Measurements from ENCODE around the gene IPMK. TPM values are rescaled to one million over a fixed set of nuclear protein-coding genes. Genes with fewer than 3 reads are reported as not detected.

IPMK gene
- 4.2 TPM for total RNA-seq
- 1 to 10 TPM; 1.3 to 2.6 (median 2.0) TPM for polyA plus RNA-seq

GRCh38 chr10:58267713-58268453 lies at the start of gene IPMK:
Gene IPMK, minus strand, starts transcription at chr10:58267894. Its CDS starts 283 bp downstream, at chr10:58267611.
- Histone ChIP-seq H3K27me3 (ENCODE audit: control insufficient read depth, insufficient read depth, low read length) (no peaks in the 10 kb centered on the region), H3K9me3 (ENCODE audit: control insufficient read depth in 2 of 2, low read length in 2 of 2) (no peaks in the 10 kb centered on the region), H3K4me1 (ENCODE audit: control insufficient read depth, insufficient read depth, low read length, poor library complexity, severe bottlenecking) (peaks cover 35% of the 10 kb centered on the region), H3K27ac (ENCODE audit: insufficient read depth, low read length, poor library complexity, severe bottlenecking) (peak within 1 kb of the TSS; percentile 91), H3K36me3 (ENCODE audit: control insufficient read depth, insufficient read depth, low read length) (no peaks in the 10 kb centered on the region), H3K4me3 (ENCODE audit: low read depth, low read length) (peak within 1 kb of the TSS; percentile 97)
- peak within 1 kb of the TSS; percentile 93 to 99 (median 97) for H3K27ac Mint-ChIP-seq
- H3K4me3 Mint-ChIP-seq: peak within 1 kb of the TSS; percentile 96 to 98 (median 96)
- DNase-seq: peak; percentile 93 to 96 (median 95)
- peak; percentile 65 for ATAC-seq (ENCODE audit: low read depth in 2 of 2)
- H3K9me3 Mint-ChIP-seq: no peaks in the 10 kb centered on the region
- no peaks in the 10 kb centered on the region for H3K36me3 Mint-ChIP-seq
- H3K27me3 Mint-ChIP-seq: peaks cover 4% of the 10 kb centered on the region
- peaks cover 30 to 51% (median 41%) of the 10 kb centered on the region in 4 donors for H3K4me1 Mint-ChIP-seq

- Histone ChIP-seq H3K27me3 (ENCODE audit: control insufficient read depth, insufficient read depth, low read length) (peaks cover 2% of the 10 kb centered on the region), H3K4me3 (ENCODE audit: low read depth, low read length) (no peak overlapping the region), H3K36me3 (ENCODE audit: control insufficient read depth, insufficient read depth, low read length) (no peaks in the 10 kb centered on the region), H3K27ac (ENCODE audit: insufficient read depth, low read length, poor library complexity, severe bottlenecking) (no peak overlapping the region), H3K9me3 (ENCODE audit: control insufficient read depth in 2 of 2, low read length in 2 of 2) (no peaks in the 10 kb centered on the region), H3K4me1 (ENCODE audit: control insufficient read depth, insufficient read depth, low read length, poor library complexity, severe bottlenecking) (no peaks in the 10 kb centered on the region)
- Mint-ChIP-seq H3K27me3 (peaks cover 16% of the 10 kb centered on the region), H3K9me3 (no peaks in the 10 kb centered on the region), H3K4me1 (no peaks in the 10 kb centered on the region), H3K4me3 (no peak overlapping the region), H3K36me3 (no peaks in the 10 kb centered on the region), H3K27ac (no peak overlapping the region)
- ATAC-seq (ENCODE audit: low read depth in 2 of 2) (no peak), DNase-seq (no peak)
These were observed 49.2 kb upstream of the IPMK start for GRCh38 chr10:58316874-58317273.

GRCh38 chr10:58311026-58311425 lies 43.3 kb upstream of the IPMK start:
- Histone ChIP-seq H3K27me3 (ENCODE audit: control insufficient read depth, insufficient read depth, low read length) (peaks cover 3% of the 10 kb centered on the region), H3K27ac (ENCODE audit: insufficient read depth, low read length, poor library complexity, severe bottlenecking) (no peak overlapping the region), H3K4me3 (ENCODE audit: low read depth, low read length) (no peak overlapping the region), H3K4me1 (ENCODE audit: control insufficient read depth, insufficient read depth, low read length, poor library complexity, severe bottlenecking) (no peaks in the 10 kb centered on the region), H3K36me3 (ENCODE audit: control insufficient read depth, insufficient read depth, low read length) (no peaks in the 10 kb centered on the region), H3K9me3 (ENCODE audit: control insufficient read depth in 2 of 2, low read length in 2 of 2) (no peaks in the 10 kb centered on the region)
- Mint-ChIP-seq H3K4me1 (no peaks in the 10 kb centered on the region), H3K27me3 (peaks cover 25% of the 10 kb centered on the region), H3K9me3 (peaks cover 0 to 4% (median 0%) of the 10 kb centered on the region in 7 donors), H3K27ac (no peak overlapping the region), H3K4me3 (no peak overlapping the region), H3K36me3 (no peaks in the 10 kb centered on the region)
- no peak for ATAC-seq (ENCODE audit: low read depth in 2 of 2)
- no peak for DNase-seq

GRCh38 chr10:58307676-58308075 lies 40.0 kb upstream of the IPMK start:
- no peaks in the 10 kb centered on the region for H3K36me3 ChIP-seq (ENCODE audit: control insufficient read depth, insufficient read depth, low read length)
- H3K36me3 Mint-ChIP-seq: no peaks in the 10 kb centered on the region
- no peak overlapping the region for H3K4me3 Mint-ChIP-seq
- H3K27me3 ChIP-seq (ENCODE audit: control insufficient read depth, insufficient read depth, low read length): peaks cover 5% of the 10 kb centered on the region
- no peaks in the 10 kb centered on the region for H3K4me1 Mint-ChIP-seq
- DNase-seq: no peak
- H3K4me1 ChIP-seq (ENCODE audit: control insufficient read depth, insufficient read depth, low read length, poor library complexity, severe bottlenecking): no peaks in the 10 kb centered on the region
- no peak overlapping the region for H3K27ac Mint-ChIP-seq
- no peak overlapping the region for H3K27ac ChIP-seq (ENCODE audit: insufficient read depth, low read length, poor library complexity, severe bottlenecking)
- no peak overlapping the region for H3K4me3 ChIP-seq (ENCODE audit: low read depth, low read length)
- no peaks in the 10 kb centered on the region for H3K9me3 ChIP-seq (ENCODE audit: control insufficient read depth in 2 of 2, low read length in 2 of 2)
- peaks cover 20% of the 10 kb centered on the region for H3K27me3 Mint-ChIP-seq
- peaks cover 0 to 4% (median 0%) of the 10 kb centered on the region in 7 donors for H3K9me3 Mint-ChIP-seq
- ATAC-seq (ENCODE audit: low read depth in 2 of 2): no peak

- no peaks in the 10 kb centered on the region for H3K36me3 ChIP-seq (ENCODE audit: control insufficient read depth, insufficient read depth, low read length)
- H3K4me1 Mint-ChIP-seq: no peaks in the 10 kb centered on the region
- peak overlapping the region in 1 of 3 donors; percentile 12 for H3K27ac Mint-ChIP-seq
- H3K4me3 Mint-ChIP-seq: no peak overlapping the region
- DNase-seq: no peak
- H3K4me3 ChIP-seq (ENCODE audit: low read depth, low read length): no peak overlapping the region
- no peaks in the 10 kb centered on the region for H3K4me1 ChIP-seq (ENCODE audit: control insufficient read depth, insufficient read depth, low read length, poor library complexity, severe bottlenecking)
- peaks cover 0 to 1% (median 0%) of the 10 kb centered on the region in 7 donors for H3K9me3 Mint-ChIP-seq
- H3K9me3 ChIP-seq (ENCODE audit: control insufficient read depth in 2 of 2, low read length in 2 of 2): no peaks in the 10 kb centered on the region
- peaks cover 24% of the 10 kb centered on the region for H3K27me3 Mint-ChIP-seq
- H3K36me3 Mint-ChIP-seq: no peaks in the 10 kb centered on the region
- peaks cover 2% of the 10 kb centered on the region for H3K27me3 ChIP-seq (ENCODE audit: control insufficient read depth, insufficient read depth, low read length)
- H3K27ac ChIP-seq (ENCODE audit: insufficient read depth, low read length, poor library complexity, severe bottlenecking): no peak overlapping the region
- ATAC-seq (ENCODE audit: low read depth in 2 of 2): no peak
These were observed 38.1 kb upstream of the IPMK start for GRCh38 chr10:58305821-58306220.

GRCh38 chr10:58304099-58304633 lies 36.5 kb upstream of the IPMK start:
- no peaks in the 10 kb centered on the region for H3K4me1 ChIP-seq (ENCODE audit: control insufficient read depth, insufficient read depth, low read length, poor library complexity, severe bottlenecking)
- no peak overlapping the region for H3K27ac ChIP-seq (ENCODE audit: insufficient read depth, low read length, poor library complexity, severe bottlenecking)
- no peak overlapping the region for H3K4me3 Mint-ChIP-seq
- no peak overlapping the region for H3K4me3 ChIP-seq (ENCODE audit: low read depth, low read length)
- no peak for ATAC-seq (ENCODE audit: low read depth in 2 of 2)
- H3K9me3 Mint-ChIP-seq: peaks cover 0 to 1% (median 0%) of the 10 kb centered on the region in 7 donors
- no peaks in the 10 kb centered on the region for H3K36me3 ChIP-seq (ENCODE audit: control insufficient read depth, insufficient read depth, low read length)
- no peaks in the 10 kb centered on the region for H3K36me3 Mint-ChIP-seq
- H3K4me1 Mint-ChIP-seq: peaks cover 0 to 5% (median 2%) of the 10 kb centered on the region in 4 donors
- H3K27ac Mint-ChIP-seq: no peak overlapping the region
- peaks cover 31% of the 10 kb centered on the region for H3K27me3 Mint-ChIP-seq
- H3K9me3 ChIP-seq (ENCODE audit: control insufficient read depth in 2 of 2, low read length in 2 of 2): no peaks in the 10 kb centered on the region
- H3K27me3 ChIP-seq (ENCODE audit: control insufficient read depth, insufficient read depth, low read length): peaks cover 2% of the 10 kb centered on the region
- DNase-seq: no peak

- Mint-ChIP-seq H3K4me1 (peaks cover 0 to 5% (median 2%) of the 10 kb centered on the region in 4 donors), H3K36me3 (no peaks in the 10 kb centered on the region), H3K9me3 (peaks cover 0 to 1% (median 0%) of the 10 kb centered on the region in 7 donors), H3K4me3 (no peak overlapping the region), H3K27ac (no peak overlapping the region), H3K27me3 (peaks cover 21% of the 10 kb centered on the region)
- no peaks in the 10 kb centered on the region for H3K4me1 ChIP-seq (ENCODE audit: control insufficient read depth, insufficient read depth, low read length, poor library complexity, severe bottlenecking)
- no peak overlapping the region for H3K4me3 ChIP-seq (ENCODE audit: low read depth, low read length)
- ATAC-seq (ENCODE audit: low read depth in 2 of 2): no peak
- H3K27ac ChIP-seq (ENCODE audit: insufficient read depth, low read length, poor library complexity, severe bottlenecking): no peak overlapping the region
- H3K36me3 ChIP-seq (ENCODE audit: control insufficient read depth, insufficient read depth, low read length): no peaks in the 10 kb centered on the region
- DNase-seq: no peak
- H3K9me3 ChIP-seq (ENCODE audit: control insufficient read depth in 2 of 2, low read length in 2 of 2): no peaks in the 10 kb centered on the region
- peaks cover 2% of the 10 kb centered on the region for H3K27me3 ChIP-seq (ENCODE audit: control insufficient read depth, insufficient read depth, low read length)
These were observed 34.6 kb upstream of the IPMK start for GRCh38 chr10:58302254-58302653.
